ENCODE data around the gene ANKRD13A.

The ANKRD13A gene

GRCh38 chr12:109953656-109954055 is 45.6 kb upstream of the ANKRD13A start:
- H3K4me3 ChIP-seq (ENCODE audit: low read depth, low read length), result no peak overlapping the region
- no peak for DNase-seq (ENCODE audit: low read depth)
- TF ChIP-seq, protein P1, sequence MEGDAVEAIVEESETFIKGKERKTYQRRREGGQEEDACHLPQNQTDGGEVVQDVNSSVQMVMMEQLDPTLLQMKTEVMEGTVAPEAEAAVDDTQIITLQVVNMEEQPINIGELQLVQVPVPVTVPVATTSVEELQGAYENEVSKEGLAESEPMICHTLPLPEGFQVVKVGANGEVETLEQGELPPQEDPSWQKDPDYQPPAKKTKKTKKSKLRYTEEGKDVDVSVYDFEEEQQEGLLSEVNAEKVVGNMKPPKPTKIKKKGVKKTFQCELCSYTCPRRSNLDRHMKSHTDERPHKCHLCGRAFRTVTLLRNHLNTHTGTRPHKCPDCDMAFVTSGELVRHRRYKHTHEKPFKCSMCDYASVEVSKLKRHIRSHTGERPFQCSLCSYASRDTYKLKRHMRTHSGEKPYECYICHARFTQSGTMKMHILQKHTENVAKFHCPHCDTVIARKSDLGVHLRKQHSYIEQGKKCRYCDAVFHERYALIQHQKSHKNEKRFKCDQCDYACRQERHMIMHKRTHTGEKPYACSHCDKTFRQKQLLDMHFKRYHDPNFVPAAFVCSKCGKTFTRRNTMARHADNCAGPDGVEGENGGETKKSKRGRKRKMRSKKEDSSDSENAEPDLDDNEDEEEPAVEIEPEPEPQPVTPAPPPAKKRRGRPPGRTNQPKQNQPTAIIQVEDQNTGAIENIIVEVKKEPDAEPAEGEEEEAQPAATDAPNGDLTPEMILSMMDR (IDR thresholded peaks at IDR 0.05; ENCODE audit: control insufficient read depth, extremely low read depth, insufficient read depth), result no peak

DNA sequence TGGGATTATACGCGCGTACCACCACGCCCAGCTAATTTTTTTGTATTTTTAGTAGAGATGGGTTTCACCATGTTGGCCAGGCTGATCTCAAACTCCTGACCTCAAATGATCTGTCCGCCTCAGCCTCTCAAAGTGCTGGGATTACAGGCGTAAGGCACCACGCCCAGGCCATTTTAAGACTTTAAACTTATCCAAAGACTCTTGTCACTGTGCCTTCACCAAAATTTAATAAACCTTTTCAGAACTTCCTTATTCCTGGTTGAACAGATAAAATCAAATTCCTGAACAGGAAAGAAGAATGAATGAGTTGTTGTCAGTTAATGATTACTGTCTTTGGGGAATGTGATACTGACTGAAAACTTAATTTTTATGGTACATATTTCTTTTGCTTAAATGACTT is 40.9 kb upstream of the ANKRD13A start:
- DNase-seq (ENCODE audit: low read depth), result peak; percentile 51
- TF ChIP-seq, protein P1 (IDR thresholded peaks at IDR 0.05; ENCODE audit: control insufficient read depth, extremely low read depth, insufficient read depth), result no peak

GRCh38 chr12:109959411-109960093 is 39.7 kb upstream of the ANKRD13A start:
- no peak for DNase-seq (ENCODE audit: low read depth)
- TF ChIP-seq, protein P1 (IDR thresholded peaks at IDR 0.05; ENCODE audit: control insufficient read depth, extremely low read depth, insufficient read depth), result no peak
- no peak overlapping the region for H3K4me3 ChIP-seq (ENCODE audit: low read depth, low read length)

More for the DNA sequence above, 40.9 kb upstream of the ANKRD13A start:
- H3K4me3 ChIP-seq (ENCODE audit: low read depth, low read length), result no peak overlapping the region

DNA sequence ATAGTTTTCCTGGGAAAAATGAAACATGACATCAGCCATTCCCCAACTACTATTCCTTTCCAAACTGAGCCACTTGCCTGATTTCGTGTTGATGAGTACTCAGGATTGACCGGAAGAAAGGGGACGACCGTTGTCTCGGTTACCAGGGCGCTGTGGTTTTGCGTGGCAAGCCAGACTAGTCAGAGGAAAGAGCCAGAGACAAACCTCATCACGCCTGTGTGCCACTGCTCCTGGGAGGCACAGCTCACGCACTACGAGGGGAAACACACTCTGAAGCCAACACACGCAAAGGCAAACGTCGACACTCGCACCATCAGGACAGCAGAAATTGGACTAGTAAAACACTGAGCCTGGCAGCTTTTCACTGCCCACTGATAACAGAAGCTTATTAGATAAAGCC is 38.0 kb upstream of the ANKRD13A start:
- TF ChIP-seq, protein P1 (IDR thresholded peaks at IDR 0.05; ENCODE audit: control insufficient read depth, extremely low read depth, insufficient read depth), result no peak
- H3K4me3 ChIP-seq (ENCODE audit: low read depth, low read length), result peak overlapping the region; percentile 24; the same call in 1 of the 2 replicates
- DNase-seq (ENCODE audit: low read depth), result no peak

DNA sequence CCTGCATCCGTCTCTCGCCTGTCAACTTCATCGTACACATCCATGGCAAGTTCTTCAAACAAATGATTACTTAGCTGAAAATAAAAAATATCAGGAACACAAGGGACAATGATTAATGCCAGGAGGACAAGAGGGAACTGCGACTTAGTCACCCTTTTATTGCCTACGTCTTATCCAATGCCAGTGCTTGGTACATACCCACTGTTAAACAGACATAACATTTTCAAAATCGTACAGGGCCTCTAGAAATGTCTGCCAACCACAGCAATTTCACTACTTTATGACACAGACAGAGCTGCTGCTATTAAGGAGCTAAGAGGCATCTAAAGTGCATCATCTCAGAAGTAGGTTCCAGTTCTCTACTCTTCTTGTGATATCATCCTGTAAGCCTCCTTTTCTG is 37.6 kb upstream of the ANKRD13A start:
- H3K4me3 ChIP-seq (ENCODE audit: low read depth, low read length), result no peak overlapping the region; the same call in 1 of the 2 replicates
- TF ChIP-seq, protein P1 (IDR thresholded peaks at IDR 0.05; ENCODE audit: control insufficient read depth, extremely low read depth, insufficient read depth), result no peak
- DNase-seq (ENCODE audit: low read depth), result peak; percentile 66

DNA sequence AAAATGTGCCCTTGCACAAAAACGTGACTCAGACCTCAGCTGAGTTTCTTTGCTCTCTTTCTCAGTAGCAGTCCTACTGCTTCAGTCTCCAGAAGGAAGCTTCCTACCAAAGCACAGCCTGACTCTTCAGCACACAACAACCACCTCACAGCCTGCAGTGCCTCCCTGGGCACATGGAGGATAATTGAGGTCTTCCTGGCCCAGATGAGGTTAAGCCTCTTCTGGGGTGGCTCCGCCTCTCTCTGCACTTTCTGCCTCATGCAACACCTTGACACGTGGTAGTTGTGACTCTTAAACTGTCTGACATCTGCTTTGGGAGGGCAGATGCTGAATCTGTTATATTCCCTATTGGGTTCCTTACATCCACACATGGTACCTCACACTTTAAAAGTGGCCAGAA is 36.8 kb upstream of the ANKRD13A start:
- no peak for DNase-seq (ENCODE audit: low read depth)

More for the DNA sequence above, 36.8 kb upstream of the ANKRD13A start:
- no peak overlapping the region for H3K4me3 ChIP-seq (ENCODE audit: low read depth, low read length)
- TF ChIP-seq, protein P1 (IDR thresholded peaks at IDR 0.05; ENCODE audit: control insufficient read depth, extremely low read depth, insufficient read depth), result no peak
